Endothelial cell of hepatic sinusoid (primary cell): ENCODE data around the gene KRT13.

ENCODE experiments used
- in situ Hi-C: cut with HindIII; loops from 2 replicates; pipeline ENCODE4 v1.10.0; 2017; ENCODE audit warnings: low sequenced_read_pairs

KRT13 gene

DNA sequence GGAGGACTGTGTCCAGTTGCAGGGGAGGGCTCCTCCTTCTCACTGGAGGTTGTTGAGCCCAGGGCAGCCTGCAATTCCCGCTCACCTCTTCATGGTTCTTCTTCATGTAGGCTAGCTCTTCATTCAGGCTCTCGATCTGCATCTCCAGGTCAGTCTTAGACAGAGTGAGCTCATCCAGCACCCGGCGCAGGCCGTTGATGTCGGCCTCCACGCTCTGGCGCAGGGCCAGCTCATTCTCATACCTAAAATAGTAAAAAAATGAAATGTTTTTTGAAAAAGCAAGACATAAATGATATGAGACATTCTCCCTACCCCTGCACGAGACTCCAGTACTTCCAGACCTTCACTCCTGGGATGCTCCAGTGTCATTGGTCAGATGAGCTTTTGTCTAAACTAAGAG, 2.2 kb downstream of the KRT13 start:
- in situ Hi-C loops, result no loop called here

DNA sequence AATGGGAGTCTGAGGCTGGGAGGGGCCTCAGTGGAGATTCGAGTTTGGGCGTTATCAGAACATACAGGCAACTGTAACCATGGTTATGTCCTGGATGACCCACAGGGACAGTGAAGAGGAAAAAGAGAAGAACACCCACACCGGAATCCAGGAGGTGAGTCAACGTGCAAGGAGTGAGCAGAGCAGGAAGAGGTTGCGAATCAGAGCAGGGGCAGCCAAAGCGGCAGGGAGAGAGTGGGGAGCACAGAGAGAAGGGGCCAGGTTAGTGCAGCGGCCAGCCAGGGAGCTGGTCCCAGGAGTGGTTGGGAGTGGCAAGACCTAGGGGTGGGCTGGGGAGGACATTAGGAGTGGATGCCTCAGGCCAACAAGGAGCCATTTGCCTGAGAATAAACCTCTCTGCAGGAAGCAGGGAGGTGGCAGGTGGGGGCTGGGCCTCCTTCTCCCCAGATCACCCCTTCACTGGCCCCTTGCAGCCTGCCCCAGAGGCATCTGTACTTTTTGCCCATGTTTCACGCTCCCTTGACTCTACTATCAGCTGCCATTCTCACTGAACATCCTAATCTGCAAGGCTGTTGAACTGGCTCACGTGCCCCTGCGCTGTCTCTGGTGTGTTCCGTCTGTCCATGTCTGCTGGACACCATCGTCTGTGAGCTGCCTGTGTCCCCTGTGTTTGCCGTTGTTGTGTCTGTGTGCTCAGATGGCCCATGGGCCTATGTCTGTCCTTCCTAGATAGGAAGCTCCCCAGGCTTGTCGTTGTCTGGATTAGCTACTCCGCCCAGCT, 5.1 kb downstream of the KRT13 start:
- in situ Hi-C loops, result no loop called here

DNA sequence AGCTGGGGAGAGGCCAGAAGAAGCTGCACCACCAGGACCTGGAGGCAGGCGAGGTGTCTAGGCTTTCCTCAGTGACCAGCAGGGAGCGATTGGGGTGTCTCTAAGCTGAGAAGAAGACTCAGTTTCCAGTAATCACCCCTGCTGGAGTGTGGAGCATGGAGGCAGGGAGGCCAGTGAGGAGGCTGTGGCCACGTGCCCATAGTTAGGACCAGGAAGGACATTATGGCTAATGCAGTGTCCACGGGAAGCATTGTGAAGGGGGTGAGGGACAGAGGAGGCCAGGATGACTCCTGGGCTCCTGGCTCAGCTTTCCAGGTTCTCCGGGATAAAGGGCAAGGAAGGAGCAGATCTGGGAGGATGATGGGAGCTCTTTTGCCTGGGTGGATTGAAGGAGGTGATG, 5.7 kb downstream of the KRT13 start:
- in situ Hi-C loops, result no loop called here

DNA sequence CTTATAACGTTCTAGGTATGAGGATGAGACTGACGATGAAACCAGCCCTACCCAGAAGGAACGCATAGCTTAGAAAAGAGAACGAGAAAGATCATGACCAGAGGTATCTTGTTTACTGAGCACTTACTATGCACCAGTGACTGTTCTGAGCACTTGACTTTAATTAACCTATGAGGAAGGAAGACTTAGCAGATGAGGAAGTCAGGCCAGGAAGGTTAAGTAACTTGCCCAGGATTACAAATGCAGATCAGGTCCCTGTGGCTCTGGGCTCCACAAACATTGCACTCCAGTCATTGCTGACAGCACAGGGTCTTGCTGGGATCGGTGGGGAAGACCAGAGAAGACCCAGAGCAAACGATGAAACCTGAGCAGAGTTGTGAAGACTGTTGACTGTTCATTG, 7.1 kb downstream of the KRT13 start:
- in situ Hi-C loops, result no loop called here

DNA sequence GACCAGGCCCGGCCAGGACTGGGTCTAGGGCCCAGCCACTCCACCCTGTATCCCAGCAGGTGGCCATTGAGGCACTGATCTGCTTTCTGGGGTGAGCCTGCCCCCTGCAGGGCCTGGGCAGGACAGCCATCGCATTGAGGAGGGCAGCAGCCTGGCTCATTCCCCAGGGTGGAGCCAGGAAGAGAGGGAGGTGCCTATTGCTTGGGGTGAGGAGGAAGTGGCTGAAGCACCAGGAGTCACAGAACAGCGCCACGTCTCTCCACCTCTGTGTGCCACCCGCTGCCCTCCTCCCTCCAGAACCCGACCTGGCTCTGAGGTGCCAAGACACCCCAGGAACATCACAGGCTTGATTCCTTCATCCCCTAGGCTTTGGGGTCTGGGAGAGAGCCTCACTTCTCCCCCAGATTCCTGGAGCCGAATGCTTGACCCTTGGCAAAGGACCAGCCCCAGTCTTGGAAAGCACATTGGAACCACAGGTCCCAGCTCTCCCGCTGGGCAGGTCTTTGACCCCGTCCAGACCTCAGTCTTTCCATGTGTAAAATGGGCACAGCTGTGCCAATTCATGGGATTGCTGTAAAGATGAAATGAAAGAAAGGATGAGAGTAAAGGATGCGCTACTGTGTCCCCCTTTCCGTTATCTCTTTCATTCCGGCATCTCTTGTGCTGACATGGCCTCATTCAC, 8.5 kb downstream of the KRT13 start:
- in situ Hi-C loops, result no loop called here

DNA sequence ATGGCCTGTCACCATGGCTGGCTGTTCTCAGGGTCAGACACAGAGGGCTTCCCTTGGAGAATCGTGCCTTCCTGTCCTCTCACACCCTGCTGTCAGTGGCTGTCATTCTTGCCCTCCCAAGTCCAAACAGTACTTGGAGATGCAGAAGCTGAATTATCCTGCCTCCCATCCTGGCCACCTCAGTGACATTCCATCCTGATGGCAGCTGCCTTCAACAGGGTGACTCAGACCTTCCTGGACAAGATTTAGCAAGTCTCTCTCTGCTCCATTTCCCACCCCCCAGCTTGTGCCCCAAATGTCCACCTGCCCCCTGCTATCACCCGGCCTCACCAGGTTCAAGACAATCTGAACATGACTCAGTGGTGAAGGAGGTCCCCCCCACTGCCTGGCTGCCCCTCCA, 10.9 kb downstream of the KRT13 start:
- in situ Hi-C loops, result loop anchor here (5.0 kb wide), 1 partner anchor 58 kb away; no protein-coding TSS in a partner anchor

DNA sequence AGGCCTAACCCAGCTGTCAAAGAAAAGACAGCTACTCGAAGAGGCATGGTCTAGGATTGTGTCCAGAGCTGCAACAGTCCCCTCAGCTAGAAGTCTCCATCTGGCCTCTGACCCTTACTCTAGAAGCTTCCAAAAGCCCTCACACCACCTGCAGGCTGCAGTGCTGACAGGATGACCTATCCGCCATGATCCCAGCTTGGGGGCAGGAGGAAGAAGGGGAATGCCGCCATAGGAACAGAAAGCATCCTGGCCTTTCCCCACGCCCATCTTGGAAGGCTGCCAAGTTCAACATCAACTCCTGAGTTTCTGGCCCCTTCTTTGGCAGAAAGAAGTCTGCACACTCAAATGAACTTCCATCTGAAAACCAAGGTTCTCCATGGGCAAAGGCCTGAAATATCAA, 12.6 kb downstream of the KRT13 start:
- in situ Hi-C loops, result loop anchor here (5.0 kb wide), 1 partner anchor 60 kb away; no protein-coding TSS in a partner anchor

DNA sequence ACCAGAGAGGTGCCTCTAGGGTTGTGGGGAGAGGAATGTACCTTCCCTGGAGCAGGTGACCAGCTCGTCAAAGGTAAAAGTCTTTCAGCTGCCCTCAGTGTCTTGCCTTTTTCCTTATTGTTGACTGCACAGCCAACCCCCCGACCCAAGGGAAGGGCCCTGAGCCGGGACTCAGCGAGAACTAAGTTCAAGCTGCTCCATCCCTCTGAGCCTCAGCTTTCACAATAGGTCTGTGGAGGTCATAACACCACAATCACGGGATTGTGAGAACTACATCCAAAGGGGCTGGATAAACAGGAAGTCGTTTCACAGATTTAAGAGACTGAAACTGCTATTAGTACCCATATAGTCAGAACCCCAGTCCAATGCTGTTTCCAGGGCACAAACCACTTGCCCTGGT, 13.1 kb downstream of the KRT13 start:
- in situ Hi-C loops, result loop anchor here (5.0 kb wide), 1 partner anchor 60 kb away; no protein-coding TSS in a partner anchor

DNA sequence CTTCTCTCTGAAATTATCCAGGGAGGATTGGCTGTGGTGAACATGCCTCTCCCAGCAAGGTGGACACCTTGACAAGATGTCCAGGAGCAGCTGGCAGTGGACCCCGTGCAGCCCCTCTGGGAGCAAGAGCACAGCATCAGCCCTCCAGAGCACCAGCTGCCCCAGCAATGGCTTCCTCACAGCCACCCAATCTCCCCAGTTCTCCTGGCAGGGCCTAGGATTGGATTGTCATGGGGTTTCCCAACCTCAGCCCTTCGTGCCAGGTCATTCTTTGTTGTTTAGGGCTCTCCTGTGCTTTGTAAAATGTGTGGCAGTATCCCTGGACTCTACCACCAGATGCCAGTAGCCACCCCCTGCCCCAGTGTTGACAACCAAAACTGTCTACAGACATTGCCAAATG, 13.9 kb downstream of the KRT13 start:
- in situ Hi-C loops, result loop anchor here (5.0 kb wide), 1 partner anchor 61 kb away; no protein-coding TSS in a partner anchor

DNA sequence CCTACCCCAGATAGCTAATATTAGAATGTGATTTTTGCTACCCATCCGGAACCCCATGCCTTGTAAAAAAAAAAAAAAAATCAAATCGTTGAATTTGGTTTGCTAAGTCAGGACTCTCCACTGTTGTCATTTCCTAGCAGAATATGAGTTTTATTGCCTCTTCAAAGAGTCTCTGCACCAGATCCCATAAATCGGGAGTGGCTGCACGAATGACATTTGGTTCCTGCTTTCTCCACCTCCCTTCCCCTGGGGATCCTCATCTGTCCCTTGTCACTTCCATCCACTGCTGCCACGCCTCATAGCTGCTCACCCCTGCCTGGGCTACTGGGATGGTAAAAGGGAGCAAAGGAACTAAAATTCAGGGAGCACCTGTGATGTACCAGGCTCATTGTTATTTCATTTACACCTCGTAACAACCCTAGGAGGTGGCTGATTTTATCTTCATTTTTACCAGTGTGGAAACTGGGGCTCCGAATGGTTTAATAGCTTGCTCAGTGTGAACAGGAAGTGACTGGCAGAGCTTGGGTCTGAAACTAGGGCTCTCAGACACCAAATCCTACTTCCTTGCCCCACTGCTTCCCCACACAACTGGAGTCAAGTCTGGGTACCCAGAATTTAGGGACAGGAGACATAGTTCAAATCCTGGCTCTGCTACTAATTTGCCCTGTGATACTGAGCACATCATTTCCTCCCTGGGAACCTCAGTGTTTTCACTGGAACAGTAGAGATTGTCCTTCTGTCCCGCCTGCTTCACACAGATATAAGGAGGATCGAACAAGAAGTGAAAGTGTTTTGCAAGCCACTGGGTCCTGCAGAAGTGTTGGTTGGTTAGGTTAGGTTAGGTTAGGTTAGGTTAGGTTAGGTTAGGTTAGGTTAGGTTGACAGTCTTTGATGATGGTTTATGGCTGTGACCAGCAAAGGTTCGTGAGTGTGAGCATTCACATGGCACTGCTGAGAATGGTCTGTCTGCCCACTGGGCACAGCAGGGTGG, 15.1 kb downstream of the KRT13 start:
- in situ Hi-C loops, result loop anchor here (5.0 kb wide), 1 partner anchor 62 kb away; no protein-coding TSS in a partner anchor

DNA sequence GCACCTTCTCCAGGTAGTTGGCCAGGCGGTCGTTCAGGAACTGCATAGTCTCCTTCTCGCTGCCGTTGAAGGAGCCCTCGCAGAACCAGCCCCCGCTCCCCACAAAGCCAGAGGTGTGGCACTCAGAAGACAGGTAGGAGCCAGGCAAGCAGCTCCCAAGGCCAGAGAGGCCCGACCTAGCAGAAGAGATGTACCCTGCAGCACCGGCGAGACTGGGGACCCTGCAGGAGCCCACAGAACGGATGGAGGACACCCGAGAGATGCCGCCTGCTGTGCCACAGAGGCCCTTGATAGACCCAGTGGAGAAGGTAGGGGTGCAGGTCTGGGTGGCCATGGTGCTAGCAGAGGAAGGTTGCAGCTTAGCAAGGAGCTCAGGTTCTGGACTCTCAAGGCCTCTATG, 15.9 kb downstream of the KRT13 start, which contains the start of gene KRT36:
KRT36 (minus strand) TSS at position 380 of the 400 bp plus-strand sequence; CDS start at position 334, 46 bp downstream.
- in situ Hi-C loops, result no loop called here

DNA sequence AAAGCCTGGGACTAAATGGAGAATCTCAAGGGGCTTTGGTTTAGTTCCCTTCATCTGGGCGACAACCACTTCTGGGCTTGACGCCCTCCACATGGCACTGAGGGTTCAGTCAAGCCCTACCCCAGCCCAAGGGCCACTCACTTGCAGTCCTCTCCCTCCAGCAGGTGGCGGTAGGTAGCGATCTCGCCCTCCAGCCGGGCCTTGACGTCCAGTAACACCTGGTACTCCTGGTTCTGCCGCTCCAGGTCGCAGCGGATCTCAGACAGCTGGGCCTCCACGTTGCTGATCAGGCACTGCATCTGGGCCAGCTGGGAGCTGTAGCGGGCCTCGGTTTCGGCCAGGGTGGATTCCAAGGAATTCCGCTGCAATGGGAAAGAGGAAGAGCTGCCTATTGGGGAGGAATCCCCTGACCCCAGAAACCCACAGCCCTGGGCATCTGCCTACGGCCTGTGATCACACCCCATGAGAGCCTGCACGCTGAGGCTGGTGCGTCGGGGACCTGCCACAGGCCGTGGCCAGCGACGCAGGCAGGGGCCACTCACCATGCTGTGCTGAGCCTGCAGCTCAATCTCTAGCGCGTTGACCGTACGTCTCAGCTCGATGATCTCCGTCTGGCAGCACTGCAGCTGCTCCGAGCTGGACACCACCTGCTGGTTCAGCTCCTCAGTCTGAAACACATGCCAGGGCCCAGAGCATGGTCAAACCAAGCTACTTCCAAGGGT, 18.4 kb downstream of the KRT13 start:
- in situ Hi-C loops, result no loop called here

DNA sequence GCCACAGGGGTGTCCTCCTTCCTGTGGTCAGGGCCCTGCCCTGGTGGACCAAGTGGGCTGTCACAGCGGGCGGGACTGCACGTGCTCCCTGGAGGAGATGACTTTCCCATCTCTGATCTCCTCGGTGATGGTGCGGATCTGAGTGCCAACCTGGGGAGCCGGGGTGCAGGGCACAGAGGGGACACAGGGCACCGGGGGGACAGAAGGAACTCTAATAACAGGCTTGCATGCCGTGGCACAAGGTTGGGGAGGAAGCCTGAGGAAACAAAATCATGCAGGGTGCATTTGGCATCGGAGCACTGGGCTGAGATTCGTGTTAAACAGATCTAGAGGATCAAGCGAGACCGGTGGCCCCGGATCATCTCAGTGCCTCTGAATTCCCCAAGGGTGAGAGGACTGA, 19.1 kb downstream of the KRT13 start:
- in situ Hi-C loops, result no loop called here

DNA sequence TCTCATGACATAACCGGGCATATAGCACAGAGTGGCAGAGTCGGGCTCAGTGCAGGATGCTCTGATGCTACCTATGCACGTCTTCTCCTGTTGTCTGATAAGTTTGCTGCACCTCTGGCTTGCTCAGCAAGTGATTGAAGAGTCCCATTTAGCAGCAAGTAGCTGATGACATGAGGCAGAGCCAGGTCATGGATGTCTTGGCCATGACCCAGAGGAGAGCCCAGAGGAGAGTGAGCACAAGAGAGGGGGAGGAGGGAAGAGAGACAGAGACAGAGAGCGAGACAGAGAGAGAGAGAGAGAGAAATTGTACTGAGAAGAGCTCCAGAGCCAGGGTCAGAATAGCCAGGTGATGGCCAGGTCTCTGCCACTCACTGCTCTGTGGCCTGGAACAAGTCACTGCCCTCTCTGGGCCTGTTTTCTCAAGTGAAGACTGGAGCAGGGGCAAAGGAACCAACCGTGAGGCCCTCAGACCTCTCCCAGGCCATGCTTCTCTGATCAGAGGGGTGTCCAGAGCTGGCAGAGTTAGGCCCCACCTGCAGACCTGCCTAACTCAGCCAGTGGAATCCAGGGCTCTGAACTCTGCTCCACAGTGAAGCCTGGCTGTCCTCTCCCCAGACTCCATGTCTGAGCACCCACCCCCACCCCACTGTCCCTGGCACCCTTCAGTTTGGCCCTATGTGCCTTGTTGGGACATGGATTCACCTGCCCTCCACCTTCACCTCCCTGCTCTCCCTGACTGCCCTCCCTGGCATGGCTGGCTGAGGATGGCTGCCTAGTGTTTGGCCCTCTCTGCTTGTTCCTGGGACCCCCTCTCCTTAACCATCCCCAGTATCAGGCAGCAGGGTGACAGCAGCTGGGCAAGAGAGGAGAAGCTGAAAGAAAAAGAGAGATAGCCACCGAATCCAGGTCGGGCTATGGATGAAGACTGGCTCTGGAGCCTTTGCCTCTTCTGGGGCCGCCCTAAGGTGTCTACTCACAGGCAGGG, 20.2 kb downstream of the KRT13 start:
- in situ Hi-C loops, result no loop called here

DNA sequence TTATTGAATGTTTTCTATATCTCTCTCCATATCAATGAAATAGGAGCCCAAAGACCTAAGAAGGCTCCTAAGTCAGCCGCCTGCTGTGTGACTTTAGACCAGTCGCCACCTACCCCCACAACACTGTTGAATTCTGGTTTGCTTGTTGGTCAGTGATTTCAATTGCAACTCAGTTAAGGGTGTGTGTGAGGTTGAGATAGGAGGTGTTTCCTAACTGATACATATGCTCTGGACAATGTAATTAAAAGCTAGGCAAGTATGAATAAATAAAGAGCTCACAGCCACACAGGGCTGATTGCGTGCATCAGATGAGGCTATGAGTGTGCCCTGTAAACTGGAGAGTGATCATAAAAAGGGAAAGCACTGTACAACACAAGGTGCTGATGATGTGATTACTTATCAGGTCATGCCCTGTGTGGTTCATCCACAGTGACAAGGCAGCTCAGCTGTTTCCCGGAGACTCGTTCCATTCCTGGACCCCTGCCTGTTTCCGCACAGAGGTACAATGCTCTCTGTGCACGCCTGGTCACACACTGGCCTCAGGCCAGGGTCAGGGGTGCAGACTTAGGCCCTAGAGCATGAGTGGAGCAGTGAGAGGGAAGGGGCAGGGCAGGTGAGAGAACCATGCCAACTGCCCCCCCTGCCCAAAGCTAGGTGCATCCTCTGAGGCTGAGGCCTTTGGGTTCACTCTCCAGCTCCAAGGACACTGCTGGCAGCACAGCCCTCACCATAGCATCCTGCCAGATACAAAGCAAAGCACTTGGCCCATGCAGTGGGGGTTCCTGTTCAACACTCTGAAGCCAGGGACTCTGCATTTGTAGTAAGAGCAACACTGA, 21.2 kb downstream of the KRT13 start:
- in situ Hi-C loops, result no loop called here

DNA sequence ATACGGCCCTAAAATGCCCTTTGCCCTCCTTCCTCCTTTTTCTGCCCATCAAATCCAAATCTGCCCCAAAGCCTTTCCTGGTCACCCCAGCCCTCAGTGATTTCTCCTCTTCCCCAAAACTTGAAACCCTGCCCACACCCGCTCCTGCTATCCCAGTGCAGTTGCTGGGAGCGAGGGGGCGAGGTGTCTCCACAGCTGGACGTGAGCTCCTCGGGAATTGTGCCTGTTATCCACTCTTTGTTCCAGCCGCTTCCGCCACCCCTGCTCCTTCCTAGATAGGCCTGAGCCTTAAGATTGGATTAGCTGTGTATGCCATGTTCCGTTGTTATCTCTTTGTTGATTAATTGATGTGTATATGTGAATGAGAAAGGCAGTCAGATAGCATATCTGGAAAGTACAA, 21.9 kb downstream of the KRT13 start:
- in situ Hi-C loops, result no loop called here

DNA sequence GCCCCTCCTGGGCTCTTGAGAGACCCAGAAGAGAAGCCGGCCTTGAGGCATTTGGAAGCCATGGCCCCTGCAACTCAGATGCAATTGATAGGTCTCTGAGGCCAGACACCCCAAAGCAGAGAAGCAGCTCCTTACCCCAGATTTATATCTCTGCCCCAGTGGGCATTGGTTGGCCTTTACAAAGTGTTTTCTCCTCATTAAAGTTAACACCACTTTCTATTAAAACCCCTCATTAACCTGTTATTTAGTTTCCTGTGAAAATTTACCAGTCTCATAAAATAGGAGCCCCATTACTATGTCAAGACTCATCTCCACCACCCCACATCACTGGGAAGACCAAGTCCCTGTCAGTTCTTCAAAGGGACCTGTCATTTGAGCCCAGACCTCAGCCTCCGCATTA, 24.4 kb downstream of the KRT13 start, which contains the start of gene KRT35:
KRT35 (minus strand) TSS at position 116 of the 400 bp plus-strand sequence; CDS start at position 62, 54 bp downstream.
- in situ Hi-C loops, result no loop called here

DNA sequence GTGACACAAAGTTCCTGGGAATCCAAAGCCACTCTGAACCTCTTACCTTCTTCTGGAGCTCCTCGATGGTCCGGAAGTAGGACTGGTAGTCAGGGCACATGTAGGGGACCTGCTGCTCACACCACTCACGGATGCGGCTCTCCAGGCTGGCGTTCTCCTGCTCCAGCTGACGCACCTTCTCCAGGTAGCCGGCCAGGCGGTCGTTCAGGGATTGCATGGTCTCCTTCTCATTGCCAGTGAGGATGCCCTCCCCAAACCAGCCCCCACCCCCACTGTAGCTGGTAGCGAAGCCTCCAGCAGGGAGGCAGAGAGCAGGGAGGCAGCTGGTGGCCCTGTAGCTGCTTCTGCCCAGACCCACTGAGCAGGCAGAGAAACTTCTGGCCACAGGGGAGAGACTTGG, 24.8 kb downstream of the KRT13 start:
- in situ Hi-C loops, result no loop called here
